HepG2 (cell line): ENCODE measurements around the gene LPCAT4. TPM values are rescaled to one million over a fixed set of nuclear protein-coding genes. Genes with fewer than 3 reads are reported as not detected.

Experiments
- ATAC-seq: fragments of 200-7000 bp; cut with Tn5 transposase; 3 replicates; pipeline ENCODE4 v1.9.1; 2020; ENCODE audit warnings: mild to moderate bottlenecking, moderate library complexity
- BruUV-seq: library from RNA; stranded (reverse); fragments of 400-500 nt; replicated peaks from 2 replicates; lab custom pipeline; 2021; lab: Mats Ljungman, UMichigan
- CTCF ChIA-PET: fragments of 300-600 bp; formaldehyde crosslinking; extraction: SDS; loops from one replicate; lab custom pipeline; 2021; ENCODE audit warnings: low total read pairs, inconsistent platforms, low intra/inter-chr PET ratio; lab: Yijun Ruan, JAX
- POLR2A ChIA-PET: fragments of 350-600 bp; sonication (Branson Sonifier 250); formaldehyde crosslinking; loops from one replicate; lab custom pipeline; 2020; ENCODE audit warnings: antibody characterized with exemption, inconsistent platforms; lab: Yijun Ruan, JAX
- DNase-seq: peaks from one replicate; pipeline ENCODE4 v3.0.0-alpha.2; 2015; ENCODE audit warnings: low spot score
- FAIRE-seq: peaks from 3 replicates; lab custom pipeline; 2011; peaks lifted over from hg19 to GRCh38; lab: Jason Lieb, UNC
- H2AFZ ChIP-seq: one replicate; pipeline ENCODE4 v1.6.1; 2011; ENCODE audit warnings: low read length, inconsistent platforms
- H3K27ac ChIP-seq: fragments of 300-600 bp; 3 replicates; pipeline ENCODE4 v1.8.0; 2011; ENCODE audit warnings: mixed run types, mild to moderate bottlenecking, mixed read lengths, low read length, inconsistent platforms; ENCODE audit not compliant: insufficient read depth; ENCODE audit errors: extremely low read length
- H3K27me3 ChIP-seq, 2 experiments: fragments of 200-600 bp in 1 of 2; 2 replicates in 1 of 2; 3 replicates in 1 of 2; pipeline versions ENCODE4 v1.6.0 to v1.8.0; 2011; ENCODE audit warnings: low read length in 2 of 2, mild to moderate bottlenecking in 2 of 2, moderate library complexity in 2 of 2, inconsistent platforms in 1 of 2; ENCODE audit not compliant: insufficient read depth in 2 of 2, control insufficient read depth in 1 of 2
- H3K36me3 ChIP-seq, 2 experiments: fragments of 200-600 bp in 1 of 2; replicated peaks in 1 of 2; 2 replicates in 1 of 2; 3 replicates in 1 of 2; pipeline versions ENCODE4 v1.5.1 to v1.8.0; 2011; ENCODE audit warnings: low read length in 2 of 2, inconsistent platforms in 1 of 2; ENCODE audit not compliant: insufficient read depth in 2 of 2, control insufficient read depth in 1 of 2
- H3K4me1 ChIP-seq: 2 replicates; pipeline ENCODE4 v1.5.1; 2012; ENCODE audit warnings: low read length, inconsistent platforms; ENCODE audit not compliant: insufficient read depth
- H3K4me2 ChIP-seq: 2 replicates; pipeline ENCODE4 v1.6.0; 2011; ENCODE audit warnings: low read depth, low read length, inconsistent platforms
- H3K4me3 ChIP-seq, 3 experiments: fragments of 200-600 bp in 1 of 3; sonication (generic), shearing (Covaris generic) in 1 of 3; replicated peaks in 1 of 3; 2 replicates each; pipeline ENCODE4 v1.5.1; 2011 to 2016; ENCODE audit warnings: low read length in 3 of 3, inconsistent platforms in 2 of 3, low read depth in 2 of 3, mild to moderate bottlenecking in 2 of 3, control low read depth in 1 of 3, mixed read lengths in 1 of 3; ENCODE audit not compliant: insufficient read depth in 1 of 3
- H3K79me2 ChIP-seq: one replicate; pipeline ENCODE4 v1.6.1; 2011; ENCODE audit warnings: low read length, inconsistent platforms; ENCODE audit not compliant: insufficient read depth
- H3K9ac ChIP-seq: 2 replicates; pipeline ENCODE4 v1.6.0; 2011; ENCODE audit warnings: mild to moderate bottlenecking, low read depth, low read length, inconsistent platforms; ENCODE audit not compliant: insufficient read depth
- H3K9me3 ChIP-seq: 2 replicates; pipeline ENCODE4 v1.5.1; 2012; ENCODE audit warnings: mild to moderate bottlenecking, low read length
- H4K20me1 ChIP-seq: 2 replicates; pipeline ENCODE4 v1.6.0; 2011; ENCODE audit warnings: inconsistent platforms, mild to moderate bottlenecking, low read length, moderate library complexity; ENCODE audit not compliant: insufficient read depth
- ARNT ChIP-seq: fragments of 450-650 bp; IDR thresholded peaks from 2 replicates; pipeline ENCODE4 v1.6.1; 2017
- HNRNPUL1 ChIP-seq: fragments of 200-400 bp; formaldehyde crosslinking; IDR thresholded peaks from 2 replicates; pipeline ENCODE4 v1.6.1; 2017; ENCODE audit warnings: low read depth, mild to moderate bottlenecking, low read length, moderate library complexity
- MAFF ChIP-seq: IDR thresholded peaks from 2 replicates; pipeline ENCODE4 v1.6.1; 2011; ENCODE audit warnings: low read depth, low read length, improper control_type of control experiment
- MLXIP ChIP-seq: sonication (generic); formaldehyde crosslinking; IDR thresholded peaks from 2 replicates; pipeline ENCODE4 v1.9.0; 2021; ENCODE audit warnings: missing genetic modification reagents, borderline replicate concordance
- NFE2 ChIP-seq: sonication (generic); formaldehyde crosslinking; IDR thresholded peaks from 2 replicates; pipeline ENCODE4 v1.4.0; 2020; ENCODE audit warnings: missing genetic modification reagents
- NR2F1 ChIP-seq, 2 experiments: fragments of 450-650 bp in 1 of 2; formaldehyde crosslinking in 1 of 2; IDR thresholded peaks; 2 replicates each; pipeline versions ENCODE4 v1.5.0 to v1.6.1; 2016 to 2020; ENCODE audit warnings: mild to moderate bottlenecking in 1 of 2, missing compliant biosample characterization in 1 of 2, missing genetic modification reagents in 1 of 2, moderate library complexity in 1 of 2
- SMARCE1 ChIP-seq: fragments of 450-650 bp; IDR thresholded peaks from 2 replicates; pipeline ENCODE4 v1.6.1; 2017; ENCODE audit warnings: borderline replicate concordance
- SRF ChIP-seq: IDR thresholded peaks from 2 replicates; pipeline ENCODE4 v1.6.1; 2011; ENCODE audit warnings: mild to moderate bottlenecking, low read depth, low read length, moderate library complexity
- TP53 ChIP-seq: sonication (generic); formaldehyde crosslinking; conservative IDR thresholded peaks from 2 replicates; pipeline ENCODE4 v1.4.0; 2020; ENCODE audit warnings: missing genetic modification reagents
- ZNF264 ChIP-seq: sonication (generic); formaldehyde crosslinking; IDR thresholded peaks from 2 replicates; pipeline ENCODE4 v1.4.0; 2020; ENCODE audit warnings: missing genetic modification reagents
- ZNF274 ChIP-seq: sonication (generic); formaldehyde crosslinking; IDR thresholded peaks from 2 replicates; pipeline ENCODE4 v1.5.1; 2020; ENCODE audit warnings: mild to moderate bottlenecking, missing genetic modification reagents
- ZNF747 ChIP-seq: sonication (generic); formaldehyde crosslinking; IDR thresholded peaks from 2 replicates; pipeline ENCODE4 v1.8.1; 2023; ENCODE audit warnings: missing genetic modification reagents, mild to moderate bottlenecking, borderline replicate concordance
- WGBS: methylation state at CpG from one replicate; pipeline ENCODE4 v1.1.6; 2017; ENCODE audit warnings: low lambda C conversion rate; 5-methylcytosine and 5-hydroxymethylcytosine counted together
- in situ Hi-C: cut with HindIII; loops from 2 replicates; pipeline ENCODE4 v1.10.0; 2017; ENCODE audit warnings: low pct_unique_long_range_greater_than_20kb; ENCODE audit not compliant: extremely low pct_ligation_motif_present
- intact Hi-C: fragments of 100-400 bp; cut with micrococcal nuclease; formaldehyde crosslinking; loops from one replicate; pipeline ENCODE4 v1.10.0; 2022; ENCODE audit not compliant: unreplicated experiment
- polyA plus RNA-seq, 8 experiments: library from polyadenylated mRNA; depleted of rRNA in 3 of 8; stranded (reverse) in 7 of 8; unstranded in 1 of 8; fragments of >200 nt; fragmentation: Illumina TruSeq in 4 of 8; extraction: Trizol in 4 of 8; gene quantifications; 2 replicates each; pipeline versions ENCODE4 v1.2.1 to v1.2.3, GENCODE V29; 2011 to 2016; ENCODE audit warnings: low read depth in 4 of 8, missing spikeins in 1 of 8, mixed read lengths in 1 of 8; ENCODE audit not compliant: insufficient read depth in 1 of 8
- total RNA-seq, 5 experiments: library from RNA; depleted of rRNA; stranded (reverse); fragments of >200 nt; fragmentation: Illumina TruSeq; extraction: Trizol; gene quantifications; 2 replicates each; pipeline ENCODE4 v1.2.3, GENCODE V29; 2016; ENCODE audit warnings: low read depth in 1 of 5
- TF ChIP-seq, protein P1 (sequence below): sonication (generic); formaldehyde crosslinking; IDR thresholded peaks from 2 replicates; pipeline ENCODE4 v1.8.0; 2022; ENCODE audit warnings: mild to moderate bottlenecking, missing genetic modification reagents

LPCAT4 gene
- total and polyA plus RNA-seq, 2 of the 13 experiments (the other 11 are each of a cell fraction or from before 2014, with no cell fraction given): 8.1 to 57.1 TPM

DNA sequence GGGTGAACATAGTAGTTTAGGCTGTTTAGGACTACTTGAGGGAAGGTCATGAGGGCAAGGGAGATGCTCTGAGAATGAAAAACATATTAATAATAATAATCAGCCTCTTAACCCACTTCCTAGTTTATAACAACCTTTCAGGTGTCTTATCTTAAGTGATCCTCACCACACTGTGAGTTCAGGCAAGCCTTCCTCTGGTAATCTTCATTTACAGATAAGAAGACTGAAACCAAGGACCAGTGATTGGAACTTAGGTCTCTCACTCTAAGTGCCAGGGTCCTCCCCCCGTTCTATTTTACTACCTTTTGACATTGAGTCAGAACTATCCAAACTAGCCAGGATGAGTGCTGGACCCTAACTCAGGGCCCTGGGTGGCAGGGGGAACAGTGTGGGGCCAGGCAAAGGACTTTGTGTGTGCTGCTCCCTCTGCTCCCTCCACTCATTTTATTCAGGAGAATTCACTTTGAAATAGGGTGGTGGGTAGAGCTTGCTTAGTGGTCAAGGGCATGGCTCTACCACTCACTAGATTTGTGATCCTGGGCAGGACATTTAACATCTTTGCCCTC, 18.2 kb downstream of the LPCAT4 start:
- FAIRE-seq (no peak), ATAC-seq (no peak), DNase-seq (no peak)
- no peak for TF ChIP-seq SRF
- TF ChIP-seq, protein P1, sequence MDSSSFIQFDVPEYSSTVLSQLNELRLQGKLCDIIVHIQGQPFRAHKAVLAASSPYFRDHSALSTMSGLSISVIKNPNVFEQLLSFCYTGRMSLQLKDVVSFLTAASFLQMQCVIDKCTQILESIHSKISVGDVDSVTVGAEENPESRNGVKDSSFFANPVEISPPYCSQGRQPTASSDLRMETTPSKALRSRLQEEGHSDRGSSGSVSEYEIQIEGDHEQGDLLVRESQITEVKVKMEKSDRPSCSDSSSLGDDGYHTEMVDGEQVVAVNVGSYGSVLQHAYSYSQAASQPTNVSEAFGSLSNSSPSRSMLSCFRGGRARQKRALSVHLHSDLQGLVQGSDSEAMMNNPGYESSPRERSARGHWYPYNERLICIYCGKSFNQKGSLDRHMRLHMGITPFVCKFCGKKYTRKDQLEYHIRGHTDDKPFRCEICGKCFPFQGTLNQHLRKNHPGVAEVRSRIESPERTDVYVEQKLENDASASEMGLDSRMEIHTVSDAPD (CRISPR knock-in tag): no peak
- TF ChIP-seq HNRNPUL1: no peak
- TF ChIP-seq ZNF274: no peak
- no peak for TF ChIP-seq NR2F1 (CRISPR knock-in tag; IDR thresholded peaks at IDR 0.05)
- TF ChIP-seq TP53 (CRISPR knock-in tag): no peak
- no peak for TF ChIP-seq SMARCE1
- no peak for TF ChIP-seq NFE2 (CRISPR knock-in tag)
- TF ChIP-seq ZNF747 (CRISPR knock-in tag): no peak
- TF ChIP-seq ZNF264 (CRISPR knock-in tag): no peak
- no peak for TF ChIP-seq MAFF
- TF ChIP-seq ARNT: no peak
- TF ChIP-seq MLXIP: no peak
- ChIA-PET CTCF (no interaction called here), POLR2A (no interaction called here)
- H3K4me2 ChIP-seq: no peak overlapping the region
- H4K20me1 ChIP-seq: no peaks in the 10 kb centered on the region
- H3K36me3 ChIP-seq: no peaks in the 10 kb centered on the region
- no peak overlapping the region for H3K4me3 ChIP-seq
- H2AFZ ChIP-seq: no peak overlapping the region
- H3K27me3 ChIP-seq: peaks cover 2 to 14% of the 10 kb centered on the region in 2 experiments; a peak in 4 of 5 replicates
- H3K4me1 ChIP-seq: no peaks in the 10 kb centered on the region
- H3K9me3 ChIP-seq: no peaks in the 10 kb centered on the region
- no peaks in the 10 kb centered on the region for H3K79me2 ChIP-seq
- no peak overlapping the region for H3K9ac ChIP-seq
- in situ Hi-C loops: no loop called here
- 0% methylated on average over 1 of the region's 1 CpG for WGBS
- intact Hi-C loops: loop anchor here (10.0 kb wide), 1 partner anchor 244 kb away; the partner anchor contains the start of genes EMC7 and PGBD4
- no peak overlapping the region for H3K27ac ChIP-seq
- no TSS peak for BruUV-seq
